Retinal pigment epithelial cell (primary cell): ENCODE measurements around the gene KRTAP10-7.
"Not testable (repeated sequence)": the region's sequence is repeated elsewhere in the genome, so short reads cannot be mapped to it uniquely, and the experiment has no call there.

Experiments used
- DNase-seq: peaks from one replicate; pipeline ENCODE4 v3.0.0-alpha.2; 2010; ENCODE audit warnings: low read depth
- H3K4me3 ChIP-seq: 2 replicates; pipeline ENCODE4 v1.5.1; 2011; ENCODE audit warnings: mild to moderate bottlenecking, low read length, control low read depth, moderate library complexity
- CTCF ChIP-seq: conservative IDR thresholded peaks from 2 replicates; pipeline ENCODE4 v1.5.1; 2011; ENCODE audit warnings: low read depth, low read length, control low read depth, inconsistent platforms

The KRTAP10-7 gene

GRCh38 chr21:44590311-44590721 lies 10.1 kb upstream of the KRTAP10-7 start:
- TF ChIP-seq CTCF: no peak
- DNase-seq: no peak
- H3K4me3 ChIP-seq: no peak overlapping the region

DNA sequence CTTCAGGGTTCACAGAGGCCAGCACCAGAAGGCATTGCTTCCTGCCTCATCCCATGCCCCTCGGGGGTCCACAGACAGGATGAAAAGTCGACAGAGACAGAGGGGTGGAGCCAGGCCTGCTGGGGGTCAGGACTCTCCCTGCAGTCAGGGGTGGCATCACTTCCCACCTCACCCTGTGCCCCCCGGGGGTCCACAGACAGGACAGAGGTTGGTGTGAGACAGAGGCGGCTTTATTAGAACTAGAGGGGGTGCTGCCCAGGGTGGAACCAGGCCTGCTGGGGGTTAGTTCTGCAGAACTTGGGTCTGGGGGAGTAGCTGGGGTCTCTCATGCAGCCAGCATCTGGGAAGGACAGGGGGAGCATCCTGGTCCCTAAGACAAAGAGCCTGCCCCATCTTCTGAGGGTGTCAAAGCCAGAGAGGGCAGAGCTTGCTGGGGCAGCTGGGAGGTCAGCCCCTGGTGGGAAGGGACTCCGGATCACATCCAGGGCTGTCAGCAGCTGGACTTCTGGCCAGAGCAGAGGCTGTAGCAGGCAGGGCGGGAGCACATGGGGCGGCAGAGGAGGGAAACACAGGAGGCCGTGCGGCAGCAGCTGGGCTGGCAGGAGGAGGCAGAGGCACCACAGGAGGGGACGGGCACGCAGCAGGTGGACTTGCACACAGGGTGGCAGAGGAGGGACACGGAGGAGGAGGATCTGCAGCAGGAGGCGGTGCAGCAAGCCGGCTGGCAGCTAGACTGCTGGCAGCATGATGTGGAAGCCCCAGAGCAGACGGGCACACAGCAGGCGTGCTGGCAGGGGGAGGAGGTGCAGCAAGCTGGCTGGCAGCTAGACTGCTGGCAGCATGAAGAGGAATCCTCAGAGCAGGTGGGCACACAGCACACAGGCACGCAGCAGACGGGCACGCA lies 9.2 kb upstream of the KRTAP10-7 start:
- not testable (repeated sequence) for H3K4me3 ChIP-seq, DNase-seq

DNA sequence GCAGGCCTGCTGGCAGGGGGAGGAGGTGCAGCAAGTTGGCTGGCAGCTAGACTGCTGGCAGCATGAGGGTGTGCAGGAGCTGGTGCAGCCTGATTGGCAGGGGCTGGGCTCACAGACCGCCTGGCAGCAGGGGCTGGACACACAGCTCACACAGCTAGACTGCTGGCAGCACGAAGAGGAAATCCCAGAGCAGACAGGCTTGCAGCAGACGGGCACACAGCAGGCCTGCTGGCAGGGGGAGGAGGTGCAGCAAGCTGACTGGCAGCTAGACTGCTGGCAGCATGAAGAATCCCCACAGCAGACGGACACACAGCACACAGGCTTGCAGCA lies 8.6 kb upstream of the KRTAP10-7 start:
- H3K4me3 ChIP-seq, DNase-seq: not testable (repeated sequence)

GRCh38 chr21:44592446-44593311 lies 7.7 kb upstream of the KRTAP10-7 start, which contains the start of gene KRTAP10-6:
Gene KRTAP10-6 (minus strand): TSS chr21:44592505. CDS start chr21:44592484, 21 bp downstream.
- TF ChIP-seq CTCF: no peak
- H3K4me3 ChIP-seq: no peak within 1 kb of the TSS
- DNase-seq: no peak

GRCh38 chr21:44593598-44594405 lies 6.6 kb upstream of the KRTAP10-7 start:
- DNase-seq: no peak
- no peak for TF ChIP-seq CTCF
- H3K4me3 ChIP-seq: no peak overlapping the region

- no peak overlapping the region for H3K4me3 ChIP-seq
- DNase-seq: no peak
- TF ChIP-seq CTCF: no peak
These were observed 5.9 kb upstream of the KRTAP10-7 start for GRCh38 chr21:44594406-44594916.

- H3K4me3 ChIP-seq: no peak overlapping the region
- no peak for DNase-seq
- no peak for TF ChIP-seq CTCF
These were observed 4.9 kb upstream of the KRTAP10-7 start for GRCh38 chr21:44595524-44595923.
